Activated CD8-positive, alpha-beta memory T cell treated with anti-CD3 and anti-CD28 coated beads, Interleukin-2, amount 50 U/mL, for 1 hour (primary cell): ENCODE results near the gene SUFU.
"Not testable (repeated sequence)": the region's sequence is repeated elsewhere in the genome, so short reads cannot be mapped to it uniquely, and the experiment has no call there.

Source experiments
- DNase-seq: peaks from one replicate; pipeline ENCODE4 v3.0.0-alpha.2; 2020; ENCODE audit errors: extremely low read depth

Gene SUFU

DNA sequence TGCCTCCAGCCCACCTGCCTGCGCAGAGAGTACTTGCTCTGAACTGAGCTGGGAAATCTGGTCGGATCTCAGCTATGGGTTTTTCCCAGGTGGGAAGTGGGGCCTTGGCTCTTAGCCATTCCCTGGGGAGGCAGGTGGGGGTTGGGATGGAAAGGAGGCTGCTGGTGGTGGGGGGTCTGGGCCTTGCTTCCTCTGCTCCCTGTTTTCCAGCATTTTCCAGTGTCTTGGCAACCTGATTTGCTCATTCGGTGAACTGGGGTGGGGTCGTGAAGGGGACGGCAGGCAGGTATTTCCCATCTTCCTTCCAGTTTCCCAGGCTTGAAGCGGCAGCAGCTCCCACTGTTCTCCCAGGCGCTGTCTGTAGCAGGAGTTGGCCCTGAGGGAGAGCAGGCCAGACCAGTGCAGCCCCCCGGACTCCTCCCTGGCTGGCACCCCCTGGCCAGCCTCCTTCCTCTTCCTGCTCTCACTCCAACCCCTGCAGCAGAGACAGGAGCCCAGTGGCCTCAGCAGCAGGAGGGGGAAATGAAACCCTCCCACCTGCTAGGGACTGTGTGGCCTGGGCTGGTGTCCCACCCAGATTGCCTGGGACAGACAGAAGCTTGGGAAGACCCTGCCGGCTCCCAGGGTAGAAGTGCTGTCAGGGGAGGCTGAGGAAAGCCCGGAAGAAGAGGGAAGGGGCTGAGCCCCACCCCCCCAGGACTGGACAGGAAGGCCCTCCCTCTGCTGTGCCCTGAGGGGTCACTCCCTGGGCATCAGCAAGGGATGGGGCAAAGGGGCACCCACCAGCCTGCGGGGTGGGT is 147.1 kb downstream of the SUFU start:
- no peak for DNase-seq

DNA sequence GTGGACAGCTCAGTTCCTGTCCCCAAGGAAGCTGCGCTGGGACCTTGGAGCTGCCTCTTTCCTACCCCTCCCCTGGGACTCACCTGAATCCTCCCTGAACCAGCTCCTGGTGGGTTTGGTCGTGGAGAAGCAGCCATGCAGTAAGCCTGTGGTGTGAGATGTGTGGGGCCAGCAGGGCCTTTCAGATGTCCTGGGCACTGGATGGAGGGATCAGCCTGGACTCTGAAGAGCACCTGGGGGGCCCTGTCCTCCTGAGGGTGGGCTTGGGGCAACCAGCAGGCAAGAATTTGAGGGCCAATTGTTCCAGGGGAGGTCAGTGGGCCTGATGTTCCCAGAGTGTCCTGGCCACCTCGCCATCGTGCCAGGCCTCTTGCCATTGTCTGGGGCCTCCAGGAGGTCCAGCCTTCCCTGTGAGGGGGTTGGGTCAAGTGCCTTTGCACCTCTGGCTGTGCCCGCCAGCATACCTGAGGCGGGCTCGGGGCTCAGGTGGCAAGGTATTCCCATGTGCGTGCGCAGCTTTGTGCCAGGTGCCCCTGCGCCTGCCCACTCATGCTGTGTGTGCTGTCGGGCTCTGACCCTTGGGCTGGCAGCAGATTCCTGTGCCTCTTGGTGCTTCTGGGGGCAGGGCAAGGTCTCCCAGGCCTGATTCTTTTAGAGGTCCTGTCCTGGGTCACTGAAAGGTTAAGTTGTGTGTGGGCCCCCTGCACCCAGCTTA is 147.8 kb downstream of the SUFU start:
- no peak for DNase-seq

DNA sequence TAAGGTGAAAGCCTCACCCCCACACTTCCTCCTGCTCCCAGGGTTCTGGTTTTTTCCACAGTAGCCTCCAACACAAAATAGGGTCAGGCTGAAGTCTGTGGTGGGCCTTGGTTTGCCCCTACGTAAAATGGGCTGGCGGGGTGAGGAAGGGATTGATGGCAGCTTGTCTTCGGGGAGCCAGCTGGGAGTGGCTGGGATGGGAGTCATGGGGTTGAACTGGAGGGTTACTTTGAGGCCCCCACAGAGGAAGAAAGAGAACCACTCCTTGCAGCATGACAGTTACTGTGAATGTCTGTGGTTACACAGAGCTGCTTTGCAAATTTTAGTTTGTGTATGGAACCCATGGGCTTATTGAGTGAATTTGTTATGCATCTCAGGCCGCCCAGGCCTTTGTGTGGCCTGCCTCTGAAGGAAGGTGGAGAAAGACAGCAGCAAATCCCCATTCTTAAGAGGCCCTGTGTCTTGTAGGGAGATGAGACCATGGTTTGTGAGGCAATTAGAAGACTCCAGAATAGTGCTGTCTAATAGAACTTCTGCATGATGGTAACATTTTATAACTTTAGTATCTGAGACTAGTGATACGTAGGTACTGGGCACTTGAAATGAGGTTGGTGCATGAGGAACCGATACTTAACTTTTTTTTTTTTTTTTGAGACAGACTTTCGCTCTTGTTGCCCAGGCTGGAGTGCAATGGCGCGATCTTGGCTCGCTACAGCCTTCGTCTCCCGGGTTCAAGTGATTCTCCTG is 148.6 kb downstream of the SUFU start:
- no peak for DNase-seq

DNA sequence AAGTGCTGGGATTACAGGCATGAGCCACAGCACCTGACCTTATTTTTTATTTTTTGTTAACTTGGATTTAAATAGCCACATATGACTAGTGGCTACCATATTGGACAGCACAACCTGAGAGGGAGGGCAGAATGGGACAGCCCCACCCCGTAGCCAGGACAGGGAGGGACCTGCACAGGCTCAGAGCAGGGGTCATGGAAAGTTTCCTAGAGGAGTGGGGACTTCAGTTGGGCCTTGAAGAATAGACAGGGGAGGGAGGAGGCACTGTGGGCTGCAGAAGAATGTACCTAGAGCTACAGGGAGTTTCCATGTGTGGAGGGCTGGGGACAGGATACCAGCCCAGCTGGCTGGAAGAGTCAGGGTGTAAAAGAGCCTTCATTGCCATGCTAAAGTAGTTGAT is 149.3 kb downstream of the SUFU start:
- DNase-seq, result no peak

DNA sequence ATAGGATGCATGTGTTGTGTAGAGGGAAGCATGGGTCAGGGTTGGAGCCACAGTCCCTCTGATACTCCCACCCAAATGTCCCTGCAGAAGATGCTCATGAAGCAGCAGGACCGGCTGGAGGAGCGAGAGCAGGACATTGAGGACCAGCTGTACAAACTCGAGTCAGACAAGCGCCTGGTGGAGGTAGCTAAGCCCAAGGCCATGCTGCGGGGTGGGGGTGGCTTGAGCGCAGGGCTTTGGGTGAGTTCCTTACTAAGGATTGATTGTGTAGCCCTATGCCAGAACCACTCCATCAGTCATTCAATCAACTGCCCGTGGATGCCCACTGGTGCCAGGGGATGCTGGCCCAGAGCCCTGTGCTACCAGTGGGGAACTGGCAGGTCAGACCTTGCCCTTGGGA is 150.8 kb downstream of the SUFU start:
- DNase-seq, result no peak

DNA sequence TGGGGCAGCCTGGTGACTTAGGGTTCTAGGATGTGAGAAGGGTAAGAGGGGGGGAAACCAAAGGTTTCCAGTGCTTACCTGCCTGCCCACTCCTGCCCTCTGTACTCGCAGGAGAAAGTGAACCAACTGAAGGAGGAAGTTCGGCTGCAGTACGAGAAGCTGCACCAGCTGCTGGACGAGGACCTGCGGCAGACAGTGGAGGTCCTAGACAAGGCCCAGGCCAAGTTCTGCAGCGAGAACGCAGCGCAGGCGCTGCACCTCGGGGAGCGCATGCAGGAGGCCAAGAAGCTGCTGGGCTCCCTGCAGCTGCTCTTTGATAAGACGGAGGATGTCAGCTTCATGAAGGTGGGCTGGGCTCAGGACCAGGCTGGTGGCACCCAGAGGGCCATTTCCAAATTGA is 151.2 kb downstream of the SUFU start:
- DNase-seq, result no peak

DNA sequence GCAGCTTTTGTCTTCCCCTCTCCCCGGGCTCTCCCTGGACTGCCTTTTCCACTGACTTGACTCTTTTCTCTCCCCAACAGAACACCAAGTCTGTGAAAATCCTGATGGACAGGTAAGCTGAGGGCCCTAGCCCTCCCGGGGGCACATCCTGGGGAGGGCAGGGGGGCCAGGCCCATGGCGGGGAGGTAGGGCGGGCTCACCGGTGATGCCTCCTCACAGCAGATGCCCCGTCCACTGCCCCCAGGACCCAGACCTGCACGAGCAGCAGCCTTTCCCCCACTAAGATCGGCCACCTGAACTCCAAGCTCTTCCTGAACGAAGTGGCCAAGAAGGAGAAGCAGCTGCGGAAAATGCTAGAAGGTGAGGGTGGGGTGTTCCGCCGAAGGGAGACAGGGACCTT is 152.3 kb downstream of the SUFU start:
- no peak for DNase-seq

DNA sequence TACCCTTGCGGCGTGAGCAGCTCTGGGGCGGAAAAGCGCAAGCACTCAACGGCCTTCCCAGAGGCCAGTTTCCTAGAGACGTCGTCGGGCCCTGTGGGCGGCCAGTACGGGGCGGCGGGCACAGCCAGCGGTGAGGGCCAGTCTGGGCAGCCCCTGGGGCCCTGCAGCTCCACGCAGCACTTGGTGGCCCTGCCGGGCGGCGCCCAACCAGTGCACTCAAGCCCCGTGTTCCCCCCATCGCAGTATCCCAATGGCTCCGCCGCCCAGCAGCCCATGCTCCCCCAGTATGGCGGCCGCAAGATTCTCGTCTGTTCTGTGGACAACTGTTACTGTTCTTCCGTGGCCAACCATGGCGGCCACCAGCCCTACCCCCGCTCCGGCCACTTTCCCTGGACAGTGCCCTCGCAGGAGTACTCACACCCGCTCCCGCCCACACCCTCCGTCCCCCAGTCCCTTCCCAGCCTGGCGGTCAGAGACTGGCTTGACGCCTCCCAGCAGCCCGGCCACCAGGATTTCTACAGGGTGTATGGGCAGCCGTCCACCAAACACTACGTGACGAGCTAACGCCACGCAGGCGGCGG is 153.1 kb downstream of the SUFU start:
- DNase-seq, result no peak

DNA sequence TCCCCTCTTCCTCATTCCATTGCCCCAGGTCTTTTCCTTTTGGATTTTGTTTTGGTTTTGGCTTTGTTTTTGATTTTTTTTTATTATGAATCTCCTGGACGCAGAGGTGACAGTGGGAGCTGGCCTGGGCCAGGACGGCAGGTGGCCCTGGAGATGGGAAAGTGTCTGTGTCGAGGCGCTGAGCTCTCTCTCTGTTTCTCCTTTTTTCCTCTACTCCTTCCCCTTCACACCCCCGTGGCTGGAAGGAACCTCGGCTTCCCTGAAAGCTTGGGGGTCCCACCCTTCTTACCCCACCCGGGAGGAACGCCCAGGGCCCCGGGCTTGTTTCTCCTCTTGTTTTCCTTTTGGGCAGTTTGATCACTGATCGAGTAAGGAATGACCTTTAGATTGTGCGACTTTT is 153.7 kb downstream of the SUFU start:
- DNase-seq, result no peak

DNA sequence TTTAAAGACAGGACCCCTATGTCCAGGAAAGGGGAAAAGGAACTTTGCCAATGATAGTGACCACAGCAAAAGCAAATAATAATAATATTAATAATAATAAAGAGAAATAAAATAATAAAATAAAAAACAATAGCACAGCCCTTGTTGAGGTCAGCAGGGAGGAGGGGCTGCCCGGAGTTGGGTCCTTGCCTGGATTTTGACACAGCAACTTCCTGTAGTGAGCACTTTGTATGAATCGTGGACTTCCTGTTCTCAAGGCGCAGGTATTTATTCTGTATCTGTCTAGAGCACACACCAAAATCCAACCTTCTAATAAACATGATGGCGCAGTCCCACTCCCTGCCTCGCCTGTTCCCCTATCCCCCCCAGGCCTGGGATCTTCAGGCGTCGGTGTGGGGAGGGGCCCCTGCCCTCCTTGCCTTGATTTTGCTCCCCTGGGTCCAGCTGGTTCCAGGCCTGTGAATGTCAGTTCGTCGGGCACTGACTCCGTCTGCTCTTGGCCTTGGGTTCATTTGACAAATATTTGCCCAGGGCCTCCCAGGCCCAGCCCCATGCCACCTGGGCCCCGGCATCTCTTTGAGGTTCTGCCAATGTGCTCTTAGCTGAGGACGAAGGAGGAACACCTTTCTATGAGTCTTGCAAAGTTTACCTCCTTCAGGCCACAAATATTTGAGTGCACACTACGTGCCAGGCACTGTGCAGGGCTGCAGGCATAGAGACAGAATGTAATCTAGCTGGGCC is 154.4 kb downstream of the SUFU start:
- no peak for DNase-seq

DNA sequence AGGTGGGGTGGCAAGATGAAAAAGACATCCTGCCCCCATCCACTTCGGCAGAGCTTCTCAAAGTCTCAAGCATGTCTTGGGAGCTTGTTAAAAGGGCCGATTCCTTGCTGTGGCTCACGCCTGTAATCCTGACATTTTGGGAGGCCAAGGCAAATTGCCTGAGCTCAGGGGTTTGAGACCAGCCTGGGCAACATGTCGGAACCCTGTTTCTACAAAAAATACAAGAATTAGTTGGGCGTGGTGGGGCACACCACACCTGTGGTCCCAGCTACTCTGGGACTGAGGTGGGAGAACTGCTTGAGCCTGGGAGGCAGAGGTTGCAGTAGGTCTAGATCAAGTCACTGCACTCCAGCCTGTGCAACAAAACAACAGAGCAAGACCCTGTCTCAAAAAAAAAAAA is 155.0 kb downstream of the SUFU start:
- DNase-seq, result no peak

DNA sequence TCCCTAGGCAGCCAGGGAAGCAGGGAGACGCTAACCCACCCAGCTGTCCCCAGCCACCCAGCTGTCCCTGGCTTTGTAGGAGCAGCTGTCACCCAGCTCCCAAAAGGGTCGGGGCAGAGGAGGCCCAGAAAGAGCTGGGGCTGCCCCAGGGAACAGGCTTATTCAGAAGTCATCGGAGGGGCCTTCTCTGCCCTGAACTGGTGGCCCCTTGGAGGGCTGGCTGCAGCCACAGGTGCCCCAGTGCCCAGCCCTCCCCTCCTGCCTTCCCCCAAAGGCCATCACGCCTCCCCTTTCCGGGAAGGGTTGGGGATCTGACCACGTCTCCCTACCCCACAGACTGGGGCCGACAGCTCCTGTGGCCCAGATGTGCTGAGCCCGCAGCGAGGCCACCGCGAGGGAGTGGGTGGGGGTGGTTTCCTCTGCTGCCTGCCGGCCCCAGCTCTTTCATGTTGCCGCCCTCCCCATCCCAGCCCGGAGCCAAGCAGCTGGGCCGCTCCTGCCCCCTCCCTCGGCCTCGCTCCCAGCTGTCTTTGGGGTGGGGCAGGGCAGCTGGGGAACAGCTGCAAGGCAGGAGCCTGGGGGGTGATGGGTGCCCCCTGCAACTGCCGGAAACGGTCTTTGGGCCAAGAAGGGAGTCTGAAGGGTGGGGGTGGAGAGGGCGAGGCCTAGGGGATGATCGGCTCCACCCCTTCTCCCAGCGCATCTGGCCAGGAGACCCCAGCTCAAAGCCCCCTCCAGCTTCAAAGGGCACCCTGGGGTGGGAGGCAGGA is 157.3 kb downstream of the SUFU start:
- DNase-seq, result no peak

DNA sequence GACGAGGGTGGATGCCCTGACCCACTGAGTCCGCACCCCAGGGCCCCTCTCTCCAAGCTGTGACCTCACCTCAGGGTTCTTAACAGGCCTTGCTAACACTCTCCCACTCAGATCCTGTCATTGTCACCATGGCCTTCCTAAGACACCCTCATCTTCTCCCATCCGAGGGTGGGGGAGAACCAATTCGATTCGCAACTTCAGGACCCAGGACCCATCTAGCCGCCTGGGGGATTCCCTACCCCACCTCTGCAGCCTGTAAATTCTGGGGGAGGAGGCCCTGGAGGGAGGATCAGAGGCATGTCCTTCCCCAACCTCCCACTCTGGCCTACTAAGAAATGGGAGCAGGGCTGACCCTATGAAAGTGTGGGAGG is 157.9 kb downstream of the SUFU start:
- no peak for DNase-seq

DNA sequence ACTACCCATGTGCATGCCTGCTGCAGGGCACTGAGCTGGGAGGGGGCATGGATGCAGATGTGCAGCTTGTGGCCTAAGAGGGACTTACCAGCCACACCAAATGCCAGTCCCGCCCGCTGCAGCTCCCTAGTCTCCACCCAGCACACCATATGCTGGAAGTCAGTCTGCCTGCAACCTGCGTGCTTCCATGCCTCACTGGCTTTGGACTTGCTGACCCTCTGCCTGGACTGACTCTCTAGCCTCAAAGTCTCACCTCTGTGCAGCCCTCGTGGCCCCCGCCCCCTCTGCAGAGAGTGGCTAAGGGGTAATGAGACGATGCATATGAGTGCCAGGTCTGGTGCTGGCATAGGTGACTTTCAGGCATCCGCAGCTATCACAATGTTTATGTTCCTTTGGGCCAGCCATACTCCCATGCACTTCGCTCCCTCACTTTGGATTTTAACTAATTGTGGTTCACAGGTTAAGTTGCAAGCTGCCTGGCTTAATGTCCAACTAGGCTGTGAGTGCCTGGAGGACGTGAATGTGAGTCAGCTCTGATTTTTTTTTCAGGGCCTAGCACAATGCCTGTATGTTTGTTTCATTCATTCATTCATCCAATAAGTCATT is 162.2 kb downstream of the SUFU start:
- DNase-seq, result no peak

DNA sequence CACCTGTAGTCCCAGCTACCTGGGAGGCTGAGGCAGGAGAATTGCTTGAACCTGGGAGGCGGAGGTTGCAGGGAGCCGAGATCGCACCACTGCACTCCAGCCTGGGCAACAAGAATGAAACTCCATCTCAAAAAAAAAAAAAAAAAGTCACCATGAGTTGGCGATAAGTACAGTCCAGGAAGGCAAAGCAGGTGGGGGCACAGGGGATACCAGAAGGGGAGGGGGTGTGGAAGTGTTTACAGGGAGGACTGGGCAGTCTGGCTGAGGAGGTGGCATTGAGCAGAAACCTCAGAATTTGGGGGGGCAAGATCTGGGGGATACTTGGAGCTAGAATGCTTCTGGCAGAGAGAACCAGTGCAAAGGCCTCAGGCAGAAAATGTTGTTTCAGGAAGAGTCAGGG is 163.6 kb downstream of the SUFU start:
- DNase-seq, result not testable (repeated sequence)

DNA sequence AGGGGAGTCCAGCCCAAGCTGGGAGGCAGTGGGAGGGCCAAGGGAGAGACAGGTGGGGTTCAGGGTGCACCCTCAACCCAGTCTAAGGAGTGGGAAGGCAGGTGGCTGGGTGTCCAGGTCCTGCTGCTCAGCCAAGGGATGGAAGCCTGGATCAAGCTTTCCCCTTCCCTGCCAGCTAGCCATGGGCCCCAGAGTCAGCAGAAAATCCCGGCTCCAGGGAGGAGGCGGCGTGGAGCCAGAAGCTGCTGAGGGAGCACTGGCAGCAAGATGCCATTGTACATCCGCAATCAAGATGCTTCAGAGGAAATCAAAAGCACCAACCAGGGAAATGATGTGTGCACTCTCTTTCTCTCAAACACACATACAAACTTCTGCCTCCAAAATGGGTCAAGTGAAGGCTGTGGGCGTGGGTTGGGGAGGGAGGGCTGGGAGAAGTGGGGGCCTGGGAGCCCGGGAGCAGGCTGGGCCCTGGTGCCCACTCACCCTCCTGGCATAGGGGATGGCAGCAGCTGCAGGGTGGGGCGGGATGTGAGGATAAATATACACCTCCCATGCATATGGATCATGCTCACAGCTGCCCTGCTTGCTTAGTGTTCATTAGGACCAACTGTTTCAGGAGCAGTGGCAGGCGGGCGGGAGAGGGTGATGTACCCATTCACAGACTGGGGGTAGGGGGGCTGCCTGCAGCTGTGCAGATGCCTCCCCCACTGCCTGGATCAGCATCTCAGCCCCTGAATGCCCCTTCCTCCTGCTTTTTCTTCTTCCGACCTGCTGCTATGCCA is 164.7 kb downstream of the SUFU start:
- no peak for DNase-seq

DNA sequence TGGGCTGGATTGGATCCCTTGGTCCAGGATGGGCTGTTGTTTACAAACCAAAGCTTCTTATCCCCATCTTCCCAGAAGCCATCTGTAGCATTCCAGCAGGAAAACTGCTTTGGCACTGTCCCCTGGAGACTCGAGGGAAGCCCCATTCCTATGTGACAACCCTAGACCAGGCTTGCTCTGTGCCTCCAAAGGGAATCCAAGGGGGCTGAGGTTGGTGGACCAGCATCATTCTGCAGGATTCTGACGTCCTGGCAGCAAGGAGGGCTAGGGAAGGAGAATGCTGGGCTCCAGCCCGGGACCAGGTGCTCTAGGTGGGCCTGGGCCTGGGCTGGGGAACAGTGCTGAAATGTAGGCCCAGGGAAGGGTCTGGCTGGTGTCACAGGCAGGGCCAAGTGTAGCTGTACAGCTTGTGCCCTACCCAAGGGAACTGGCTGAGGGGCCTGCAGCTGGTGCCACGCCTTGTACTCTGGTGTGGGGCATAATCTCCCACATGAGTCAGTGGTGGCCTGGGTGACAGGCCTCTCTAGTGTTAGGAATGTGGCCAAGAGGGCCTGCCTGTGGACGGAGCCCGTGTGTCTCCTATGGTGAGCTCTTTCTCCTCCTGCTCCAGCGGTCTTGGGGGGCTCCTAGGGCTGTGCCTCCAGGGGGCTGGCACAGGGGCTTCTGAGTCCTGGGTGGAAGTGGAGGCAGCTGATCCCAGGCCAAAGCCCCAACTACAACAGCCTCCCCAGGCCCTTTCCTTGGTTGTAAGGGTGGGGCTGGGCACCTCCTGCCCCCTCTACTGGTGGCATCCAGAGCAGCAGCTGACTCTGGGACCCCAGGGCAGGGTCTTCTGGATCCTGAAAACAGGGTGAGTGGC is 165.7 kb downstream of the SUFU start:
- DNase-seq, result no peak

DNA sequence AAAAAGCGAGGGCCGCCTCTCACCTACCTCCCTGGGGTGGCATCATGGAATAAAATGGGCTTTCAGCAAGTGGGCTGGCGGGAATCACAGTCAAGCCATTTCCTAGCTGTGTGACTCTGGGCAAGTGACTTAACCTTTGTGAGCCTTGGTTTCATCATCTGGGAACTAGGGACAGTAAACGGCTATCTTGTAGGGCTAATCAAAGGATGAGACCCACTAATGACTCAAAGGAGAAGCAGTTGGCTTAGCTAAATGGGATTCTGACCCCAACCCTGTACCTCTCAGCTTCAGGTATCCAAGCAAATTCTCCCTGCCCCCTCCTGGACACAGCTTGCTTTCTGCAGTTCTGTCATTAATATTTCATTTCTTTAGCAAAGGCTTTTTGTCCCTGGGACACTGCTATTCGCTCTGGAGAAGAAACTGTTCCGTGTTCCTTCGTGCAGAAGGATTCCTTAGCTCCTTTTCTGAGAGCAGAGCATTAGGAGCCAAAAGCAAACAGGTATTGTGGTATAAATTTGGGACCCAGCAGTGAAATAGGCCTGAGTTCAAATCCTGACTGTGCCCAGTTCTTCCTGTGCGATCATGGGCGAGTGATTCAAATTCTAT is 166.4 kb downstream of the SUFU start:
- DNase-seq, result no peak
